T-helper 22 cell (primary cell): ENCODE measurements around the gene SMYD3.

Experiments
- DNase-seq: peaks from one replicate; pipeline ENCODE4 v3.0.0-alpha.2; 2020; ENCODE audit warnings: low read depth

SMYD3 gene

DNA sequence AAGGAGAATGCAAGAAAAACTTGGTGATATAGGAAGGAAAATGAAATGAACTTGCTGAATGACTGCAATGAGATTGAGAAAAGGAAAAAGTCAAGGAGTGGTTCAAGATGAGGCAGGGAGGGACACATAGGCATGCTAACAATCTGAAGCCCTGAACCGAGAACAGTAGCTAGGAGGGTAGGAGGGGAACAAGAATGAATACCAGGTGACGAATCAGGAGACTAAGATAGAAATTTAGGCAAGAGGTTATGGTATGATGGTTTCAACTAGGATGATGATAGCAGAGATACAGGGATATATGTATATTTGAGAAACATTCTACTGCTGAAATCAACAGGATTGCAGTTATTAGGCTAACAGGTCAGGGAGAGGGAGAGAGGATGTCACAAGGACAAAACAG is 44.1 kb downstream of the SMYD3 start:
- DNase-seq: no peak

GRCh38 chr1:246460406-246460805 is 46.7 kb downstream of the SMYD3 start:
- no peak for DNase-seq

- DNase-seq: no peak
Measured at GRCh38 chr1:246459221-246459620, 47.9 kb downstream of the SMYD3 start.

- DNase-seq: no peak
Measured at GRCh38 chr1:246455476-246455875, 51.6 kb downstream of the SMYD3 start.

GRCh38 chr1:246454655-246455054 is 52.4 kb downstream of the SMYD3 start:
- DNase-seq: no peak

DNA sequence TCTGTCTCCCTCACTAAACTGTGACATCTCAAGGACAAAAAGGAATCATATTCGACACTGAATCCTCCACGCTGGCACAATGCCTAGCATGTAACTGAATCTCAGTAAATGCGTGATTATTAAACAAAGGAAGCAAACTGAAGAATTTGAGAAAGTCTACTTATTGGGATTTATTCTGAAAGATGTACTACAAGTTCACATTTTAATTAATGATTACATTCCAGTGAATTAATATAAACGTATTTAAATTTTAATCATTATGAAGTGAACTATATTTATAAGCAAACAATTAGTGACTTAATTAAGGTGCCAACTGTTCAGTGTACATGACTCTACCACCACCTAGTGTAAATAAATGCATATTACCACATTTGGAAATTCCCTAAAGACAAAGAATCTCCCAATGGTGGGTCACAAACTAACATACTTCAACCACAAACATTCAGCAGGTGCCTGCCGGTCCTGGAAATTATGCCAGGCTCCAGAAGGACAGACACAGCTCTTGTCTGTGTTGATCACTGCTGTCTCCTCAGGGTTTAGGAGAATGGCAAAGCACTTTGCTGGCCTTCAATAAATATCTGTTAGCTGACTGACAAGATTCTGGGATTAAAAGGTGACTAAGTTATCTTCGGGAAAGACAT is 56.3 kb downstream of the SMYD3 start:
- DNase-seq: no peak

- DNase-seq: no peak
Measured at GRCh38 chr1:246448373-246448772, 58.7 kb downstream of the SMYD3 start.

DNA sequence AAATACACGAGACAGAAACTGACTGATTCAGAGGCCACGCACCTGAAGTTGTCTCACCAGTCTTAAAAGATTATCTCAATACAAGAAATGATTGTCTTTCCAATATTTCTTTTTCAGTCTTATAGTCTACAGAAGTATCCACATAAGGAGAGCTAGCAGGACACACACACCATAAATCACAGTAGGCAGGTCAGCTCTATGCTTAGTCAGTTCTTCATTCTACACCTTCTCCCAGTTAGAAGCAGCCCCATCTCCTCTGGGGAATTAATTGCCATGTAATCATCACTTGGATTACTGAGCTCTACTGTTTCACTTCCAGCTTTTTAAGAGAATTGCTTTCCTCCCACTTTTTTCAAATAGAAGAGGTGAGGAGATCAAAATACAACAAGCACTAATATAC is 59.6 kb downstream of the SMYD3 start:
- DNase-seq: no peak

DNA sequence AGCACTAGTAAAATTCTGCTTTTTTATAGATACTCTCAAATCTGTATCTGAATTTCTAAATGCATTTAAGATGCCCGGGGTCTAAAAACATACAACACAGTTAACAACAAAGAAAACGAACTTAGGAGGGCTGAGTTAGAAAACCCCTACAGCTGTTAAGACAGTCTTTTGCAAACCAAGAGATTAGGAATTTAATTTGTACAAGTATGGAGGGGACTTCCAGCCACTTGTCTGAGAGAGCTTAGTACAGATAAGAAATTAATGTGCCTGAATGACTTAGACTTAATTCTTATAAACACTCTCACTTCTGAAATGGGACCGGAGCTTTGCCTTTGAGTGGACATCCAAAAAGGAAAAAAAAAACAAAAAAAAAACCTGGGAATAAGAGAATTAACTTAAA is 61.6 kb downstream of the SMYD3 start:
- DNase-seq: no peak

DNA sequence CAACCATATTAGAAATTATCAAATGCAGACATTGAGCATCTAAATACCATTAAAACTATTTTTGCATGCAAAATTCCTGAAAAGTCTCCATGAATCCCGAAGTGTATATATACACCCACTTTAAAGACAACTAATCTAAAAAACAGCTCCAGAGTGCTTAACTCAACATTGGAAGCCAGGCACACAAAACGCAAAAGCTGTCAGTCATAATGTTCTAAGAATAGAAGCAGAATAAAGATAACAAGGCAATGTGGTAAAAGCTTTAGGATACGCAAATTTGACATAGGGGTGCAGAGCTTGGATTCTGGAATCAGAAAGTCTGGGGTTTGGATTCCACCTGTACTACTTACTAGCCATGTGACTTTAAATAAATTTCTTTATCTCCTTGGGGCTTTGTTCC is 62.5 kb downstream of the SMYD3 start:
- DNase-seq: no peak

DNA sequence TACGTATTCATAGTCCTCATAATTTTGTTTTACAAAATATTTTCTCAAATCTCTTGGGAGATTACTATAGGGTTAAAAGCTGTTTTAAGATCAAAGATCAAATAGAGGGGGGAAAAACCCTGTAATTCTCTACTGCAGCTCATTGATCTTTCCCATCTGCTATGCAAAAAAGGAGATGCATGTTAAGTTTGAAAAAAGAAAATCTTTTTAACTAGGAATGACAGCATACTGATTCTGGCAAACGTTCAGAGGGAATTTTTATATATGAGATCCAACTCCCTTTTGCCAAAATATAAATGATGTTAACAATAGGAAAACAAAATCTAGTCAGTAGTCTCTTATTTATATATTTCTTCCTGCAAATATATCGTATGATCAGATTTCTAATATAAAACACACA is 69.1 kb downstream of the SMYD3 start:
- DNase-seq: no peak

DNA sequence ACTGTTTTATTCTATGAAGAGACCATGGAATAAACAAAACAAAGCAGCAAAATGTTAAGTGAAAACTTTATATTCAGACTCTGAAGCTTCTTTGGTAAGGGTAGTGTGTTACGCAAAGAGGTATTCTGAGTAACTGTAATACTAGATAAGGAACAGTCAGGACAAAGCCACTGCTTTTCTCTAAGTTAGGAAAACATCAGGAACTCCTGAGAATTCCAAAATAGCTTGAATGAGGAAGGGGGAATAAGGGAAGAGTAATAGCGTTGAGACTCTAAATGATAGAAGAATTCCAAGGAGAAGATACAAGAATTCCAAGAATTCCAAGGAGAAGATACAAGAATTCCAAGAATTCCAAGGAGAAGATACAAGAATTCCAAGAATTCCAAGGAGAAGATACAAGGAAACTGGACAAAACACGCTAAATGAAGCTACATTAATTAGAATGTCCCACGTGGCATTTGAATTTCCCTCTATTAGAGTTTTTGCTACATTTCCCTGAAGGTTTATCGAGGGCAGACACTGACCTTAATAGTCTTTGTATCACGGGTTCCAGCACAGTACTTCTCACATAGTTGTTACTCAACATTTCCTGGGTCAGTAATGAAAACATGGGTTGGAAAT is 71.5 kb downstream of the SMYD3 start:
- DNase-seq: no peak

- no peak for DNase-seq
Measured at GRCh38 chr1:246434335-246434734, 72.7 kb downstream of the SMYD3 start.

GRCh38 chr1:246428542-246429308 is 78.4 kb downstream of the SMYD3 start:
- no peak for DNase-seq

GRCh38 chr1:246427611-246428010 is 79.5 kb downstream of the SMYD3 start:
- DNase-seq: no peak

DNA sequence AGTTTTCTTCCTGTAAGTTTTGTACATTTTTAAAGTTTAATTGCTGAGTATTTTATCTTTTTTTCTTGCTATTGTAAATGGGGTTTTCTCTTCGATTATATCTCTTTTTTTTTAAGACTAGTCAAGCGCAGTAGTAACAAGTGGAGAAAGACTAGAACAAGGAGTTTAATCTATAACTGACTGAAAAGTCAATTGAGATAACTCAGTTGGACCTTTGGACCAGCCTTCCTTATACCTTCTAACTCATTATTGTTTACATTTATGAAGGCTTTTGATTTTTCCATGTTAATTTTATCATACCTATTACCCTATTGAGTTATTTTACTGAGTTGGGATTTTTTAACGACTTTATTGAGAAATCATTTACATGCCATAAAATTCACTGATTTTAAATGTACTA is 81.2 kb downstream of the SMYD3 start:
- DNase-seq: no peak

DNA sequence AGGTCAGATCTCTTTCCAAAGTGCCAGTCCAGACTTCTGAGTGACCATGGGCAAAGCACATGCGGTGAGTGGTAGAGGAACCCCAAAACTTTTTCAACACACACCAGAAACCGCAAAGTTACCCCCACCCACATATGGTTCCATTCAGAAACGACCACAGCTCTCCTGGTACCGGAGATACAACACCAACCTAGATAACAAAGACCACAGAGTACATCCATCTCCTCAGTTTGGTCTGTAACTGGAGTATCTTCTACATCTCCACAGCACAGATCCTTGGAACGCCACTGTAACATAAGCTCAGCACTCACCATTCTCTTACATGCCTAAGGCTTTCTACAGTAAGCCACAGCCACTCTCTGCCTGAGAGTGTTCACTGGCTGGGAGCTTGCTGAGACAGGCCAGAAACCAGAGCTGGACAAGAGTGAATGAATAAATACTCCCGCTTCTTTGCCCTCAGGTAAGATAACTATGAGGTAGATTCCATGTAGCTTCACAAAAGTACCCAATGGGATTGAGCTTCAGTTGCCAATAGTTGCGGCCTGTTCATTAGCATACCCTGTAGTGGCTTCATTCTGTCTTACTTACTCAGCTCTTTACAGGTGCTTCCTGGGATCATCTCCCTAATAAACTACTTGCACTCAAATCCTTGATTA is 81.8 kb downstream of the SMYD3 start:
- no peak for DNase-seq

DNA sequence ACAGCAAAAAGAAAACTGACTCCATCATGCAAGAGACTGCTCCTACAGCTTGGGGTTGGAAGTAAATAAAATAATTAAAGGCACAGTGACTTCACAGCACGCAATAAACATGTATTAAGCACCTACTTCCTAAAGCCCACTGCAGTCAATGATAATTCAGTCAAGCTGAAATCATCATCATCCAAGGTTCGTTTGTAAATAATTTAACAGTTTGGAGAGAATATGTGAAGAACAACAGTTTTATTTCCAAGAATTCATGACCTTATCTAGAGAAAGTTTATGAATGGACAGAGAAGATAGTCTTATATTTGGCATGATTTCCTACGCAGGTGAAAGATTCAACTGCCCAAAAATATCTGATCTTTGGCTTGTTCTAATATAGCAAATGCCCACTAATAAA is 86.8 kb downstream of the SMYD3 start:
- DNase-seq: no peak

DNA sequence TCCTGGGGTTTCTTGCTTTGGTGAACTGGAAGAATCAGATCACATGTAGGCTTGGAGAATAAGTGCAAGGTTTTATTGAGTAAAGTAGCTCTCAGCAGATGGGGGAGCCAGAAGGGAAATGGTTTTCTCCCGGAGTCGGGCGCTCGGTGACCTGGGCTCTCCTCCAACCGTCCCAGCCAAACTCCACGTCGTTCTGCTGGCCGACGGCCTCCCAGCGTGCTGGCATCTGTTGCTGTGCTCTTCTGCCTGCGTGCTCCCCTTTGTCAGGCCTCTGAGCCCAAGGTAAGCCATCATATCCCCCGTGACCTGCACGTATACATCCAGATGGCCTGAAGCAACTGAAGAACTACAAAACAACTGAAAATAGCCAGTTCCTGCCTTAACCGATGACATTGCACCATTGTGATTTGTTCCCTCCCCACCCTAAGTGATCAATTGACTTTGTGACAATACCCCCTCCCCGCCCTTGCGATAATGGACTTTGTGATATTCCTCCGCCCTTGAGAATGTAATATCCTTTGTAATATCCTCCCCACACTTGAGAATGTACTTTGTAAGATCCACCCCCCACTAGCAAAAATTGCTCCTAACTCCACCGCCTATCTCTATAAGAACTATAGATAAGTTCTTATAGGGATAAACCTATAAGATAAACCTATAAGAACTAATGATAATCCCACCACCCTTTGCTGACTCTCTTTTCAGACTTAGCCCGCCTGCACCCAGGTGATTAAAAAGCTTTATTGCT is 88.3 kb downstream of the SMYD3 start:
- DNase-seq: no peak

GRCh38 chr1:246417813-246418564 is 89.1 kb downstream of the SMYD3 start:
- no peak for DNase-seq

- DNase-seq: no peak
Measured at GRCh38 chr1:246417152-246417812, 89.8 kb downstream of the SMYD3 start.
